Upper lobe of left lung (tissue), 6 donors: Measurements from ENCODE around the gene TRIM27. TPM values are rescaled to one million over a fixed set of nuclear protein-coding genes. Genes with fewer than 3 reads are reported as not detected.
"Not testable (repeated sequence)": the region's sequence is repeated elsewhere in the genome, so short reads cannot be mapped to it uniquely, and the experiment has no call there.

Experiments used
- ATAC-seq, 2 donors: fragments of 200-7000 bp; cut with Tn5 transposase; one replicate each; pipeline ENCODE4 v1.9.1; 2022; ENCODE audit warnings: mild to moderate bottlenecking in 2 of 2, moderate library complexity in 2 of 2; ENCODE audit not compliant: low FRiP score in 2 of 2
- DNase-seq, 2 donors: peaks; one replicate each; pipeline ENCODE4 v3.0.0-alpha.2; 2019 to 2020
- H3K27ac ChIP-seq, 4 donors: fragments of 200-600 bp; sonication (generic); one replicate each; pipeline ENCODE4 v1.5.1; 2016 to 2019
- H3K27me3 ChIP-seq, 4 donors: fragments of 200-600 bp; sonication (generic); one replicate each; pipeline ENCODE4 v1.5.1; 2017 to 2019
- H3K36me3 ChIP-seq, 4 donors: fragments of 200-600 bp; sonication (generic); one replicate each; pipeline ENCODE4 v1.5.1; 2016 to 2019
- H3K4me1 ChIP-seq, 4 donors: fragments of 200-600 bp; sonication (generic); one replicate each; pipeline ENCODE4 v1.5.1; 2018 to 2019
- H3K4me3 ChIP-seq, 4 donors: fragments of 200-600 bp; sonication (generic); one replicate each; pipeline ENCODE4 v1.5.1; 2017 to 2019; ENCODE audit warnings: mild to moderate bottlenecking in 2 of 4, moderate library complexity in 1 of 4
- H3K9me3 ChIP-seq, 4 donors: fragments of 200-600 bp; sonication (generic); one replicate each; pipeline ENCODE4 v1.5.1; 2018 to 2019
- EP300 ChIP-seq, 4 donors: sonication (generic); formaldehyde crosslinking; IDR thresholded peaks; one replicate each; pipeline ENCODE4 v1.5.1; 2017; ENCODE audit warnings: antibody characterized with exemption in 4 of 4, control low read depth in 2 of 4
- POLR2A ChIP-seq, 4 donors: fragments of 450-650 bp; IDR thresholded peaks; one replicate each; pipeline ENCODE4 v1.5.1; 2016 to 2017; ENCODE audit warnings: antibody characterized with exemption in 4 of 4, mild to moderate bottlenecking in 2 of 4
- POLR2AphosphoS5 ChIP-seq, 2 donors: sonication (generic); formaldehyde crosslinking; IDR thresholded peaks; one replicate each; pipeline ENCODE4 v1.5.1; 2017; ENCODE audit warnings: antibody characterized with exemption in 2 of 2
- WGBS, 2 donors: methylation state at CpG; one replicate each; pipeline ENCODE4 v1.1.5; 2017 to 2018; 5-methylcytosine and 5-hydroxymethylcytosine counted together
- total RNA-seq, 6 donors: library from RNA; depleted of rRNA in 4 of 6; stranded (reverse); fragments of >200 nt in 4 of 6; gene quantifications; one replicate each; pipeline versions ENCODE4 v1.1.0 to v1.2.1, GENCODE V29; 2016 to 2021
- TF ChIP-seq, protein P1 (sequence below), 6 experiments: fragments of 450-650 bp in 4 of 6; fragments of 200-600 bp in 2 of 6; sonication (generic) in 2 of 6; IDR thresholded peaks; one replicate each; pipeline ENCODE4 v1.5.1; 2016 to 2019; ENCODE audit warnings: antibody characterized with exemption in 6 of 6
- donor health status: DM: no; HTN: no; CAD: no; lungs with moderate emphysema.
- donor health status: DM: no; HTN: yes; CAD: no; lungs with severe emphysema.

The TRIM27 gene
- total RNA-seq, 6 donors from 2014 or later: 45.8 to 90.1 (median 55.5) TPM

DNA sequence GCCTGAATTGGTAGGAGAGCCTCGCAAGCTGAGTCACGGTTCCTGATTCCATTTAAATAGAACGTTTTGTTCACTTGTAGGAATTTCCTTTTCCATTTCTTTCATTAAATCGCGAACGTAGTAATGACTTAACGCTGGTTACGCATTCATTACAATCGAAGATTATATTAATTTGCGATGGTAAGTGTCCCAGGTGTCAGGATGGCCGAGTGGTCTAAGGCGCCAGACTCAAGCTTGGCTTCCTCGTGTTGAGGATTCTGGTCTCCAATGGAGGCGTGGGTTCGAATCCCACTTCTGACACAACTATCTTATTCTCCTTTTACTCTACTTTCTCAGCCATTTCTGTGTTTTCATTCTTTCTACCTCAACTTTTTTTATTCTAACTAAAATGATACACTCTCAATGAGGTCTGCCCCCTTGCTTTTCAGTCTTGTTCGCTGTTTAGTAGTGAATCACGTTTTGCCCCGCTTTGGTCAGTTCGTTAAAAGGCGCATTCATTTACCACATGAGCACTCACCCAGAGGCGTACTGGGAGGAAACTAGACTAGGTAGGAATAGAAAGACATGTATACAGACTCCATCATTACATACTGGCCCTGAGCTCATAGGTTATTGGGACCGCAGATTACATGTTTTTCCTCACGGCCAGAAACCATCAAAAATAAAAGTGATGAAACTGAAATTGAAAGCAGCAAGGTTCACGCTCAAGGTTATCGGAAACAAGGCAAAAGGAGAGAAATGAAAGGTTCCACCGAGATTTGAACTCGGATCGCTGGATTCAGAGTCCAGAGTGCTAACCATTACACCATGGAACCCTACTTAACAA lies 17.3 kb upstream of the TRIM27 start:
- peak; percentile 82 to 88 for ATAC-seq
- 1% methylated on average over 28 of the region's 28 CpGs for WGBS, 2 donors

DNA sequence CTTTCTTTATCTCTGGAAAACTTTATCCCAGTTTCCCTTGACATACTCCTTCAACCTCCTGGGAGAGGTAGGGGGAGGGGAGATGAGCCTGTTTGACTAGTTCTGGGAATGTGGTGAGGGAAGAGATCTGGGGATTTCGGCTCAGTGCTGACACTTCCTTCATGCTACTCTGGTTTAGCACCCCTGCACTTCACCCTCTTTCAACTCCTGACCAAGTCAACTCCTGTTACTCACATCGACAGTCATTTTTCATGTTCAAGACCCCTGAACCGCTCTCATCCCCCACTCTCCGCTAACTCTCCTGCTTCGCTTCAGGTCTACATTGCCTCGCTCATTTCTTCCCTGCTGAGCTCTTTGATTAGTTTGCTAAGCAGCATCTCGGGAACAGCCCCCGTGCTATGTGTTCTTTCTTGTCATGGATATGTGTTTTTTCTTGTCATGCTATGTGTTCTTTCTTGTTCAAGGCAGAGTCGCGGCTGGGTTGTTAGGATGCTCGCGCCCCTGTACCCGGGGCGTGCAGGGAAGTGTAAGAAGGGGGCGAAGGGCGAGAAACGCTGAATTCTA lies 16.6 kb upstream of the TRIM27 start:
- WGBS, 2 donors: 1 to 2% methylated on average over 17 of the region's 17 CpGs
- TF ChIP-seq POLR2A (IDR thresholded peaks at IDR 0.05): no peak
- TF ChIP-seq POLR2AphosphoS5 (IDR thresholded peaks at IDR 0.05): no peak
- no peak for TF ChIP-seq EP300 (IDR thresholded peaks at IDR 0.05)
- TF ChIP-seq, protein P1, sequence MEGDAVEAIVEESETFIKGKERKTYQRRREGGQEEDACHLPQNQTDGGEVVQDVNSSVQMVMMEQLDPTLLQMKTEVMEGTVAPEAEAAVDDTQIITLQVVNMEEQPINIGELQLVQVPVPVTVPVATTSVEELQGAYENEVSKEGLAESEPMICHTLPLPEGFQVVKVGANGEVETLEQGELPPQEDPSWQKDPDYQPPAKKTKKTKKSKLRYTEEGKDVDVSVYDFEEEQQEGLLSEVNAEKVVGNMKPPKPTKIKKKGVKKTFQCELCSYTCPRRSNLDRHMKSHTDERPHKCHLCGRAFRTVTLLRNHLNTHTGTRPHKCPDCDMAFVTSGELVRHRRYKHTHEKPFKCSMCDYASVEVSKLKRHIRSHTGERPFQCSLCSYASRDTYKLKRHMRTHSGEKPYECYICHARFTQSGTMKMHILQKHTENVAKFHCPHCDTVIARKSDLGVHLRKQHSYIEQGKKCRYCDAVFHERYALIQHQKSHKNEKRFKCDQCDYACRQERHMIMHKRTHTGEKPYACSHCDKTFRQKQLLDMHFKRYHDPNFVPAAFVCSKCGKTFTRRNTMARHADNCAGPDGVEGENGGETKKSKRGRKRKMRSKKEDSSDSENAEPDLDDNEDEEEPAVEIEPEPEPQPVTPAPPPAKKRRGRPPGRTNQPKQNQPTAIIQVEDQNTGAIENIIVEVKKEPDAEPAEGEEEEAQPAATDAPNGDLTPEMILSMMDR (IDR thresholded peaks at IDR 0.05): no peak
- Histone ChIP-seq H3K9me3 (no peaks in the 10 kb centered on the region), H3K4me1 (peaks cover 13 to 43% (median 22%) of the 10 kb centered on the region in 4 donors), H3K27me3 (no peaks in the 10 kb centered on the region), H3K36me3 (no peaks in the 10 kb centered on the region), H3K27ac (peak overlapping the region; percentile 73 to 84 (median 80)), H3K4me3 (peak overlapping the region; percentile 45 to 63 (median 60))
- peak; percentile 37 to 53 for DNase-seq
- peak; percentile 48 to 60 for ATAC-seq

More for the DNA sequence above, 17.3 kb upstream of the TRIM27 start:
- TF ChIP-seq POLR2AphosphoS5 (IDR thresholded peaks at IDR 0.05) (no peak), EP300 (IDR thresholded peaks at IDR 0.05) (no peak), POLR2A (IDR thresholded peaks at IDR 0.05) (no peak)
- TF ChIP-seq, protein P1 (IDR thresholded peaks at IDR 0.05): no peak
- DNase-seq: peak in 1 of 2 donors; percentile 79
- Histone ChIP-seq H3K4me1 (peaks cover 13 to 43% (median 22%) of the 10 kb centered on the region in 4 donors), H3K27ac (peak overlapping the region; percentile 73 to 84 (median 80)), H3K36me3 (no peaks in the 10 kb centered on the region), H3K9me3 (no peaks in the 10 kb centered on the region), H3K27me3 (no peaks in the 10 kb centered on the region), H3K4me3 (peak overlapping the region; percentile 45 to 63 (median 60))

DNA sequence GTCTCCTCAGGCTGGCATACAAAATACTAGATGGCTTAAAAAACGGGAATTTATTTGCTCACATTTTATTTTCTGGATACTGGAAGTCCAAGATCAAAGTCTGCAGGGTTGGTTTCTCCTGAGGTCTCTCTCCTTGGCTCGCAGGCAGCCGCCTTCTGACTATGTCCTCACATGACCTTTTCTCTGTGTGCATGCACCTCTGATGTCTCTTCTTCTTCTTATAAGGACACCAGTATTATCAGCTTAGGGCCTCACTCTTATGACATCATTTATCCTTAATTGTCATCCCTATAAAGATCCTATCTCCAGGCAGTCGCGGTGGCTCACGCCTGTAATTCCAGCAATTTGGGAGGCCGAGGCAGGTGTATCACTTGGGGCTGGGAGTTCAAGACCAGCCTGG lies 9.3 kb upstream of the TRIM27 start:
- Histone ChIP-seq H3K36me3 (no peaks in the 10 kb centered on the region), H3K4me3 (no peak overlapping the region), H3K9me3 (no peaks in the 10 kb centered on the region), H3K27ac (no peak overlapping the region), H3K4me1 (no peaks in the 10 kb centered on the region), H3K27me3 (no peaks in the 10 kb centered on the region)
- no peak for ATAC-seq
- no peak for DNase-seq
- WGBS, 2 donors: 85 to 87% methylated on average over 7 of the region's 7 CpGs
- TF ChIP-seq, protein P1 (IDR thresholded peaks at IDR 0.05): no peak
- TF ChIP-seq POLR2AphosphoS5 (IDR thresholded peaks at IDR 0.05): no peak
- TF ChIP-seq EP300 (IDR thresholded peaks at IDR 0.05): no peak
- TF ChIP-seq POLR2A (IDR thresholded peaks at IDR 0.05): no peak

DNA sequence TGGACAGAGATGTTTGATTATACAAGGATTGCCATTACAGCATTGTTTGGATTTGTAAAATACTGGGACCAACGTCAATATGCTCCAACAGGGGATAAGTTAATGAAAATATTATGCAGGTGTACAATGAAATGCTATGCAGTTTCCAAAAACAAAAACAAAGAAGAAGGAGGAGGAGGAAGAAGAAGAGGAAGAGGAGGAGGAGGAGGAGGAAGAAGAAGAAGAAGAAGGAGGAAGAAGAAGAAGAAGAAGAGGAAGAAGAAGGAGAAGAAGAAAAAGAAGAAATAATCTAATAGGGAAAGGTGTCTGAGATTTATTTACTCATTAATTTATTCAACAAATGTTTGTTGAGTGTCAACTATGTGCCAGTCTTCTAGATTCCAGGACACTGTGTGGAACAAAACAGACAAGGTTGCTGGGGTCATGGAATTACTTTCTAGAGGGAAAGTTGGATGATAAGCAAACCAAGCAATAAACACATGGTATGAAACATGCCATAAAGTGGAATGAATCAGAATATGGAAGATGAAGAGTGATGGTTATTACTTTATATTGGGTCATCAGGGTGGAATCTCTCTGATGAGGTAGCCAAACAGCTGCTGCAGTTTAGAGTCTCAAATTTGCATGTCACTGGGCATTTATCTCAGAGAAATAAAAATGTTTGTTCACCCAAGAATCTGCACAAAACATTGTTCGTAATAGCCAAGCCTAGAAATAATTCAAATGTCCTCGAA lies 6.3 kb upstream of the TRIM27 start:
- WGBS, 2 donors: 72 to 75% methylated on average over 3 of the region's 3 CpGs
- ATAC-seq: no peak
- Histone ChIP-seq H3K4me1 (no peaks in the 10 kb centered on the region), H3K36me3 (no peaks in the 10 kb centered on the region), H3K4me3 (no peak overlapping the region), H3K27ac (no peak overlapping the region), H3K9me3 (no peaks in the 10 kb centered on the region), H3K27me3 (no peaks in the 10 kb centered on the region)
- DNase-seq: no peak
- TF ChIP-seq POLR2AphosphoS5 (IDR thresholded peaks at IDR 0.05) (no peak), POLR2A (IDR thresholded peaks at IDR 0.05) (no peak), EP300 (IDR thresholded peaks at IDR 0.05) (no peak)
- TF ChIP-seq, protein P1 (IDR thresholded peaks at IDR 0.05): no peak

DNA sequence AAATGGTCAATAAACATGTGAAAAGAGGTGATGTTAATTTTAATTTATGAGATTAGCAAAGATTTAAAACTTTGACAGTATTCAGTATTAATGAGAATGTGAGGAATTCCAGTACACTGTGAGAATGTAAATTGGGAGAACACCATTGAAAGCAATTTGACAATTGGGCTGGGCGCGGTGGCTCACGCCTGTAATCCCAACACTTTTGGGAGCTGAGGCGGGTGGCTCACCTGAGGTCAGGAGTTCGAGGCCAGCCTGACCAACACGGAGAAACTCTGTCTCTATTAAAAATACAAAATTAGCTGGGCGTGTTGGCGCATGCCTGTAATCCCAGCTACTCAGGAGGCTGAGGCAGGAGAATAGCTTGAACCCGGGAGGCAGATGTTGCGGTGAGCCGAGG lies 5.6 kb upstream of the TRIM27 start:
- ATAC-seq, H3K27me3 ChIP-seq, H3K27ac ChIP-seq, H3K9me3 ChIP-seq, DNase-seq, H3K36me3 ChIP-seq, H3K4me3 ChIP-seq, H3K4me1 ChIP-seq: not testable (repeated sequence)
- WGBS, 2 donors: 89 to 91% methylated on average over 11 of the region's 11 CpGs
